GM21717 (cell line): ENCODE data around the gene ADAMTS16.

ENCODE experiments used
- ATAC-seq: cut with Tn5 transposase; IDR thresholded peaks from one replicate; pipeline ENCODE4 v1.9.1; 2021; ENCODE audit warnings: mild to moderate bottlenecking, moderate library complexity; ENCODE audit not compliant: unreplicated experiment

Gene ADAMTS16

DNA sequence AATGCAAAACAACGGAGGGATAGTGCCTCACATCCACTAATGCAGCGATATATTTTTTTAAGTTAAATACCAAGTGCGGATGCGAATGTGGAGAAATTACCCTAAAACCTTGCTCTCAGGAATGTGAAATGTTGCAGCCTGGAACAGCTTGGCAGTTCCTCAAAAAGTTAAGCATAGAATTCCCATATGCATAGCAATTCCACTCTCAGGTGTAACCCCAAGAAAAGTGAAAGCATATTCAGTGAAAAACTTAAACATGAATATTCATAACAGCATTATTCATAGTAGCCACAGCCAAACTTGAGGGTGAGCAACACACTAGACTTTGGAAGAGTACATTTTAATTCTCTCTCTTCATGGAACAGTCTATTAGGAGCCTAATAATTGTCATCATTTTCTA lies 199.1 kb downstream of the ADAMTS16 start:
- ATAC-seq: no peak

DNA sequence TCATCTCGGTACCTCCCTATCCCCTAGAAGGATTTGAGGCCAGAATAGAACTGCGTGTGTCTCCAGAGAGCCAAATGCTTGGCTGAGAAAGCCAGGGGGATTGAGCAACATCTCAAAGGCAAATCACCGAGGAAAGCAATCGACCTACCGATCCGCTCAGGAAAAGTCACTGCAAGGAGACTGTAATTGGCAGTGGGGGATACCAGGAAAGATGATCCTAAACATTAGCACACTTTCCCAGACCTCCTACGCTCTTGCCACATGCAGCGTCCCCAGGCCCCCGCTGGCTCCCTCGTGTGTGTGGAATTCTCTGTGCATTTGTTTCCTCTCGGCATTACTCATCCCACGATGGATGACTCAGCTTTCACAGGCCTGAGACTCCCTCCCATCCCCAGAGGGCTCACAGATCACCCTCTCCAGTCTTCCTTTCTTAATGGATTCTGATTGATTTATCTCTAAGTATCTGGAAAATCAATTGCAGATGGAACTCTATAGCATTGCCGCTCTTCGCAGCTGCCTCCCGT lies 200.1 kb downstream of the ADAMTS16 start:
- no peak for ATAC-seq

DNA sequence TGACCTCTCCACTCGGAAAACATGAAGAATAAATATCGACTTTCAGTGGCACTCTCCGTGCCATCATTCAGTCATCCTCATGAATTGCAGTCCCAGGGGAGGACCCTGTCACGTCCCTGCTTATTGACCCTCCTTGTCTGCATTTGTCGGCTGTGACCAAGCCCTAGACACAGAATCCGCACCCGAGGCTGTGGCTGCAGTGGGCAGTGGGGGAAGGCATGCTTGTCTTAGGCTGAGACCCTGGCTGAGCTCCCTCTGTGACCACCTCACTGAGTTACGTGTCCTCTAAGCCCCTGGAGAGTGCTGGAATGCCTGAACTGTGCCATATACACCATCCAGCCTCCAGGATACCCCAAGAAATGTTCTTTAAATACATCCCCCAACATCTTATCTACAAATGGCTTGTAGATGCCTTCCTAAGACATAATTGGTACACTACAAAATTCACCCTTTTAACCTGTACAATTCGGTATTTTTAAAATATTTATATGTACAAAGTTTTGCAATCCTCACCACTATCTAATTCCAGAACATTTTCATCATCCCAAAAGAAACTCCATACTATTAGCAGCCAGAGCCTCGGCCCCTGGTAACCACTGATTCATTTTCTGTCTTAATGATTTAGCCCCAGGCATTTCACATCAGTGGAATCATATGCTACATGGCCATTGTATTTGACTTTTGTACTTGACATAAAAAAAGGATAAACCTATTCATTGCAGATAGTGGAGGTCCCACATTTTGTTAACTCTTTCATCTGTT lies 201.6 kb downstream of the ADAMTS16 start:
- no peak for ATAC-seq

DNA sequence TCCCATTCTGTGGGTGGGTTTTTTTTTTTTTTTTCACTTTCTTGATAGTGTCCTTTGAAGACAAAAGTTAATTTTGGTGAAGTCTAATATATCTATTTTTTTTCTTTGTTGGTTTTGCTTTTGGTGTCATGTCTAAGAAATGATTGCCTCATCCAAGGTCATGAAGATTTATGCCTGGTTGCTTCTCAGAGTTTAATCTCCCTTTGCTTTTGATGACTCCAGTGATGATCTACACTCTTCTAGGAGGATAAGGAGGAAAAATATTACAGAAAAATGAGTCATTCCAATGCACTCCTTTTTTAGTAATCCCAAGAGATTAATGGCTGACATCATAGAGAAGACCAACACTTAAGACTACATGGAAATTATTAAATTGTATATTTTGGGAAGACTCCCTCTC lies 202.7 kb downstream of the ADAMTS16 start:
- ATAC-seq: no peak

DNA sequence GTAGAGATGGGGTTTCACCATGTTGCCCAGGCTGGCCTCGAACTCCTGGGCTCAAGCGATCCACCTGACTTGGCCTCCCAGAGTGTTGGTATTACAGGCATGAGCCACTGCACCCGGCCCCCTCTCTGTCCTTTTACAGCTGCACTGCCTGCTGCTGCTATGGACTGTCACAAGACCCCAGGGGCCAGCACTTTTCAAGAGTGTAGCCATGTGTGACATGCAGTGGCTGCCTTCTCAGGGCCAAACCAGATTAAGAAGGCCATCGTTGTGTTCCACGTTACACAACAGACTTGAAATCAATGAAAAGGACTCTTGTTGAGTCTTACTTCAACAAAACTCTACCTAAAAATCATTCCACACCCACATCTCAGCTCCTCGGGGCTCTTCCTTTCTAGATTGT lies 203.4 kb downstream of the ADAMTS16 start:
- ATAC-seq: no peak

DNA sequence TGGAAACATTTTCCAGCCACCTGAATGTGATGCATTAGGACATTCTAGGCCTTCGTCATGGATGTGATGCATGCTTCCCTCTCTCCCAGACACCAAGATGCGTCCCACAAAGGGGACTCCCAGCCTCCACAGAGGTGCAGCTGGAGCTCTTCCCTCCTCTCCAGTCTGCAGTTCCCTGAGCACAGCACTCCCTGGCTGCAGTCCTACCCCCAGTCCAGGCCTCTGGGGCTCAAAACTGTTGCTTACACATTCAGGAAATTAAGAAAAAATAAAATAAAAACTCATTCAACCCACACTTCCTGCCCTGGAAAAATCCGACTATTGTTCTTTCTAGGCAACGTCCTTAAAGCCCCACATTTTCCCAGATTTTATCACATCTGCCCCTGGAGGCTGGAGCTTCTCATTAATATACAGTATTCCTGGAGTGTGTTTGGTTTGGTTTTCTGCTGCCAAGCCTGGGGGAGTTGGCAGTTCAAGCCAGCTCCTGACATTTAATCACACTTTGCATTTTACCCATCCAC lies 204.0 kb downstream of the ADAMTS16 start:
- no peak for ATAC-seq

DNA sequence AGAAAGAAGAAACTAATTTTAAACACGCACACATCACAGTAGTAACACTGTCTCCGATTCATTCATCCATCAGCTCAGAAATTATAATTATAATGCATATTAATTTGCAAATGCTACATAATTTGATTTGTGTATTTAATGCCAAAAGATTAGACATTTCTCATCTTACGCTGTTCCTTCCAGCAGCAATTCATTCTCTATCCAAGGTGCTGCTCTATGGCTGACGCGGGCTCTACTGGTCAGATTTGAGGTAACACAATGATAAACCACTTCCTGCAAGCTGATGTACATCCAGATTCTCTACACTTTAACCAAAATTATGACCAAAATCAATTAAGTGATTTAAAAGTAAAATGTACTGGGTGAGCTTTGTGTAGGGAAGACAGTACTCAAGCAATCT lies 204.5 kb downstream of the ADAMTS16 start:
- ATAC-seq: no peak

DNA sequence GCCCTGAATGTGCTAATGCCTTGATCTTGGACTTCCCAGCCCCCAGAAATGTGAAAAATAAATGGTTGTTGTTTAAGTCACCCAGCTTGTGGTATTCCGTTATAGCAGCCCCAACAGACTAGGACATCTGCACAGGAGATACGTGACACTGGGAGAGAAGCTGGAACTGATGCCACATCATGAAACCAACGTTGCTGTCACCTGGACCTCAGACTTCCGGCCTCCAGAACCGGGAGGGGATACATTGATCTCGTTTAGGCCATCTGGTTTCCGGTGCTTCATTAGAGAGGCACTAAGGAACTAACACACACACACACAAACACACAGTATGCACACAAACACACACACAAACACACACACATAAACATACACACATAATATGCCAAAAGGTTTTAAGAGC lies 207.3 kb downstream of the ADAMTS16 start:
- no peak for ATAC-seq

DNA sequence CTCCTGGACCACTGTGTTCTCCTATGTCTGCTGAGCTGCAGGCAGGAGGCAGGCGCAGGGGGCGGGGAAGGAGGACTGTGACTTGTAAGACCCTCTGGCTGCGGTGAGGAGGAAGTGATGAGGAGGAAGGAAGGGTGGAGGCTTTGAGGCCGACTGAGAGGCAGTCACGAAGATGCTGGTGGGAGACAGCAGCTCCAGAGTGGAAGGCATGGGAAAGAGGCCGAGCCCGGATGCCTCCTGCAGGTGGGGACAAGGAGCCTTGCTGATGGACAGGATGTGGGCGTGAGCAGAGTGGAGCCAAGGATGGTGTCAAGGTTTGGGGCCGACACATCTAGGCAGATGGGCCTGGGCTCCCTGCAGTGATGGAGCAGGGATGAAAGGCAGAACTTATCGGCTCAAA lies 208.0 kb downstream of the ADAMTS16 start:
- ATAC-seq: no peak

DNA sequence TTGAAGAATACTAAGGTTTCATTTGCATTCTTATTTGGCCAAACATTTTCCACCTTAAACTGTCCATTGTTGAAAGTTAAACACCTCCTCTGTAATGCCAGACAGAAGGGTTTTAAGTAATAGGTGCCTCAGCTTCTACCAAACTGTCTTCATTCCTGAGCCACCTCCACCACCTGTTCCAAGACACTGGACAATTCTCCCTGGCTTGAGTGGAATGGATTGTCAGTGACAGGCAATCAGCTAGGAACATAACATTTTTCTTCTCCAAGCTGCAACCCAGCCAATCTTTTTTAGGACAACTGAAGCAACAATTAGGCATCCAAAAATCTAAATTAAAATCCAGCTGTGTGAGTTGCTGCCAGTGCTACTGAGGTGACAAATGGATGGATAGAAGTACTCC lies 208.4 kb downstream of the ADAMTS16 start:
- no peak for ATAC-seq

DNA sequence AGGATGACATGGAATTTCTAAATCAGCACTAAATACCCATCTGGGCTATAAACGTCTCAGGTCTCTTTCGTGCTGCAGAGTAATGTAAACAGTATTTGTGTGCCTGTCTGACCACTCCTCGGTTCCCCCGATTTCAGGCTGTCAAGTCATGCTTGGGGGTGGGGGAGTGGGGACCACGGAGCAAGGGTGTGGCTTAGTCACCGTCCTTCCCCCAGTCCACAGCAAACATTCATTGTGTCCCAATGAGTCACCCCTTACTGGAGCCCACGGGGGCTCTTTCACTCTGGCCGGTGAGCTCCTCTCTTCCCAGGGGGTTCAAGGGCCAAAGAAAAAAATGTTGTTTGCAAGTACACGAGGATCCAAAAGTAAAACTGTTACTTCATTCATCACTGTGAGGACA lies 210.0 kb downstream of the ADAMTS16 start:
- ATAC-seq: no peak

DNA sequence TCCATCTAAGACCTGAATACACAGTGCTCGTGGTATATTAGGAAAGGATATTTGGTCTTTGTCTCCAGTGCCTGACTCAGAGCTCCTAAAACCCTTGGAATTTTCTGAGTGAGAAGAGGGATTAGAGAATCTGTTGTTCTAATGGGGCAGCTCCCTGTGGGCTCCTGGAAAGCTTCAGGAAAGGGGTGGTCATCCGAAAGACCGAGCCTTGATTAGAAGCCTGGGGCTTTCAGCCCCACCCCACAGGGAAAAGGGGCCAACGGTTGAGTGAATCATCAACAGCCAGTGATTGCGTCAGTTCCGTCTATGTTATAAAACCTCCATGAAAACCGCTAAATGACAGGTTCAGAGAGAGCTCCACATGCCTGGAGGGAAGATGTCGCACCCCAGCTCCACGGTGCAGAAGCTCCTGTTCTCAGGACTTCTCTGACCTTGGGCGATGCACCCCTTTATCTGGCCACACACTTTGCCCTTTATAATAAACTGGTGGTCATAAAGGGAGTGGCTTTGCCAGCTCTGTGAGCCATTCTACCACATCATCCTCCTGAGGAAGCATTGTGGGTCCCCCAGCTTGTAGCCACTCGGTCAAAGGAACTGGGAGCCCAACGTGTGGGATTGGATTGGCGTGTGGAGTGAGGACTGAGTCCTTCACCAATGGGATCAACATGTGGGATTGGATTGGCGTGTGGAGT lies 211.3 kb downstream of the ADAMTS16 start:
- no peak for ATAC-seq

DNA sequence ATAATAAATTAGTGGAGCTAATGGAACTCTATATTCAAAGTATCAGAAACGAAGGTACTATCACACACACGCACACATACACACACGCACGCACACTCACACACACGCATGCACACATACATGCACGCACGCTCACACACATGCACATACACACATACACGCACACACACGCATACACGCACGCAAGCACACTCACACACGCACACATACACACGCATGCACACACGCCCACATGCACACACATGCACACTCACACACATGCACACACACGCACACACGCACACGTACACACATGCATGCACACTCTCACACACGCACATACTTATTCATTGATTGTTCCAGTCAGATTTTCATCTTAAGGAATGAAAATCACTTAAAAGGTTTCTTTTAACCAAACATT lies 212.5 kb downstream of the ADAMTS16 start:
- no peak for ATAC-seq

DNA sequence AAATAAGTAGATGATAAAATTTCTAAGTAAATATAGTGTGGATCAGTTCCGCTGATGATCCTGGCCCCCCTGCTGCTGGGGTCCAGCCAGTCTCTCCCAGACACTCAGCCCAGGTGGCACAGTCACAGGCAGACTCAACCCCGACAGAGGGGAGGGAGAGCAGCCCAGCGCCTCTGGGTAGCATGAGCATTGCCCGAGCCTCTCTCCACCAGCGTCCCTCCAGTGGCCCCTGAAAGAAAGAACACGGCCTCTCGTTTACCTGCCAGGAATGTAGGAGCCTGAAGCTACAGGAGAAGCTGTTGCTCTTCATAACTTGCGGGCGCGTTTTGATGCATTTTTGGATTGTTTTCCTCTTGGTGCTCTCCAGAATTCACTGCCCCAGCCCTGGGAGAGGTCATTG lies 213.6 kb downstream of the ADAMTS16 start:
- ATAC-seq: no peak

DNA sequence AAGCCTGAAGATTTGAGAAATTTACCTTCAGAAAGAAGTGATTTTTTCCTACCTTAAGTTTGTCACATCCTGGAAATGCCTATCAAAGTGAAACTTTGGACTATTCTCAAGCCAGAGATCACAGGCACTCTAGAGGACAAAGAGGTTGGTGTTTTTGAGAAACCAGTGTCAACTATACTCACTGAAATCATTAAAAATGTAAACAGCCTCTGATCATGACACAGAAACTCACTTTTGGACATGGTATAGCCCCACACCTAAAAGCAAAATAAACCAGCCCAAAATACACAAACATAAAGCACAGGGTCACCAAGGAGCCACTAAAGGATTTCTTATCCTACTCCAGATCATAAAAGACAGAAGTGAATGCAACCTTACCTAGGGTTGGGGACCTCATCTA lies 216.6 kb downstream of the ADAMTS16 start:
- no peak for ATAC-seq

DNA sequence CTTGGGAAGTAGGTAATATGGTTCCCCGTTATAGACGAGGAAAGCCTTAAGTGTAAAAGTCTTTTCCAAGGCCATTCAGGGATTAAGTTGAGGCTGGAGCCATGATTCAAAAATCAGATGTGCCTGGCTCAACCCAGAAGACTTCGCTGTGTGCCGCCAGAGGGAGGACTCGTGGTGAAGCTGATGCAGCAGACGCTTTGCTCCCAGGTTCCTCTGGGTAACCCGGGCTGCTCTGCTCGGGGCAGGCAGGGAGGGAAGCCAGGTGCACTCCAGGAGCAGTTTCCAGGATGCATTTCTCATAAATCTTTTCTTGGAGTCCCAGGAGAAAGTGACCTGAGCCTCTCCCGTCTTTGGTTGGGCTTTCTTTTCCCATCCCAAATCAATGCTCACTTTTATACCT lies 219.5 kb downstream of the ADAMTS16 start:
- ATAC-seq: no peak

DNA sequence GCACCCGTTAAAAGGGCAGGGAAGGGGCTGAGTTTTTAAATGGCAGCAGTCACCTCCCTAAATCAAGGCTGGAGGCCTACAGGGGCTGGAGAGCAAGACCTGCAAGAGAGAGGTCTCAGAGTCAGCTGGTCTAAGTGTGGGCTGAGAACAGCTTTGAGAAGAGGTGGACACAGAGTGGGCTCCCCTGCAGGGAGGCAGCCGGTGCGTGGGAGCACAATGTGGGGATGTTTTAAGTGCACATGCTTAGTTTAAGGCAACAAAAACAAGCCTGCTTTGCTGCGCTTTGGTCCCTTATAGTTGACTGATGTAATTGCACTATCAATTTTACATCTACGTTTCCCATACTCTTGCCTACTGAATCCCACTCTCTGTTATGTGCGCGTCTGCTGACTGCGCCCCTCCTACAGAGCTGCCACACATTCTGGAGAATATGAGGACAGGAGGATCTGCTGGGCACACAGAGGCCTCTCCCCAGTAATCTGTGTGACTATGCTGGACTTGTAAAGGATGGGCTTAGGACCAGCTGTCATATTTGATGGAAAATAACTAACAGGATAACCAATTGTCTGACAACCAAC lies 220.3 kb downstream of the ADAMTS16 start:
- no peak for ATAC-seq

DNA sequence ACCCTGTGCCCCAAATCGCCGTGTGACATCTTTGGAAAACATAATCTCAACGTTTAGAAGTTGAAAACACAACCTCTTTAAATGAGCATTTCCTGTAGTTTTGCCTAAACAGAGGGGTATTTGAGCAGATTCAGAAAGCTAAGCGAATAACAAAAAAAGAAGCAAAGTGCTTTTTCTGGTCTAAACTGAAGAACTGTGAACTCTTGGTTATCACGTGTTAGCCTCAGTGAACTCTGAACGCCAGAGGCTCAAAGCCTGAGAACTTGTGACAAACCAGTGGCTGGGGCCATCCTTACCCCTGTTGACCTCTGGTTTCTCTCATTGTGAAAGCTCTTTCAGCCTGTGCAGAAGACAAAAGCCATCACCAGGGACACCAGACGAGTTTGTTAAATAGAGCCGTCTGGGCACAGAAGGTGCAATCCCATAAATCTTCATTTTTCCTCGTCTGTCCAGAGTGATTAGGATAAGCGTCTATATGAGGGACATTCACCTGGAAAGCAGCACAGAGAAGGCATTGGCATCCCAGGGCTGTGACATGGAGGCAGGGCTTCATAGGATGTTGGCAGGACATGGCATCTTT lies 220.9 kb downstream of the ADAMTS16 start:
- no peak for ATAC-seq

DNA sequence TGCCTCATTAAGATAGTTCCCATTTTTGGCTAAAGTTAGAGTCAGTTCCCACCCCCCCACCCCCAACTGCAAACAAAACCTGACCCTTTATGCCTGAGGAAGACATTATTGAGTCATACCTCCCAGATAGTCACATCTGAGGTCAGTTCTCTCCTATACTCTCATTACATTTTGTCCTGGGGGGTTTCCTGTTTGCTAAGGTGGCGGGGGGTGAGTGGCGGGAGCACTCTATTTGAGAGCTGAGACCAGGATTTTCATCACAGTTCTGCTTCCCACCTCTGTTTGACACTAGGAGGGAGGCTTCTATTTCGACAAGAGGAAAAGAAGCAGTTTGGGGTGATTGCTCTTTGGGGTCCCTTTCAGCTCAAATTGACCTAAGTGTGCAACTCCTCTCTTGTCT lies 222.9 kb downstream of the ADAMTS16 start:
- ATAC-seq: no peak

DNA sequence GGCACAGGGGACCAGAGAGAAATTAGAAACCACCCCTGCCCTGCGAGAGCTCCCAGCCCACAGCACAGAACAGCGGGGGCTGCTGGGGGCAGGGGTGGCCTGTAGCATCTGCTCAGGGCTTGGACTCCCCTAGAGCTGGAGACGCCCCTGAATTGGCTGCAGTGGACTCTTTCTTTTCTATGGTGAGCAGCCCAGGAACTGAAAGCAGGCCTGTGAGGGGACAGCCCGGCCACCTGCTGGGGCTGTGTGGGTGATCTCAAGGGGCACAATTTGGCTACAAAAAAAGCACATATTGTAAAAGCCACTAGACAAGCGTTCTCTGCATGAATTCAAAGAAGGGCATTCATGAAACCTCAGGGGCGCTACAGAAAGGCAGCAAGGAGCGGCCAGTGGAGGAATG lies 224.8 kb downstream of the ADAMTS16 start:
- no peak for ATAC-seq

DNA sequence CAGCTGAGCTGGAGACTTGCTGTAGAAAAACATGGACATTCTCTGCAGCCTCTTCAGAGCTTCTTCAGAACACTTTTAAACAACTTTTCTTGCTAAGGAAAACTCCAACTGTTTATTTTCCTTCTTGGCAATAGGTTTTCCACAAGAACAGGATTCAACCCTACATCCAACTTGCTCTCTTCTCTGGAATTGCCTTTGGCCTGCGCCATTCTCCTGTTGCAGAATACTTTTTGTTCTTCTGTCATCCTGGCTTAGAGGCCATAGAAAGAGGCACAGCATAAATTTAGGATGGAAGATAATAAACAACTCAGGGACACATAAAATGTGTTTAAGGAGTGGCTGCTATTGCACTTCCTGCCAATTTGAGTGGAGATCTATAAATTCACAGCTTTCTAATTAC lies 227.6 kb downstream of the ADAMTS16 start:
- ATAC-seq: no peak
